HEK293 (cell line): ENCODE data around the gene SPATA1.
A peak's percentile ranks its signal among the peaks of the same experiment; 100 is the strongest.

Experiments used
- CTCF ChIA-PET: fragments of 350-600 bp; formaldehyde crosslinking; extraction: SDS; loops from one replicate; lab custom pipeline; 2021; ENCODE audit warnings: antibody characterized with exemption; lab: Yijun Ruan, JAX
- POLR2A ChIA-PET: fragments of 300-600 bp; formaldehyde crosslinking; extraction: SDS; loops from one replicate; lab custom pipeline; 2020; ENCODE audit warnings: antibody characterized with exemption, inconsistent platforms; lab: Yijun Ruan, JAX
- H3K27ac ChIP-seq: fragments of 200-500 bp; sonication (Bioruptor generic); 2 replicates; pipeline ENCODE4 v1.5.1; 2014; ENCODE audit warnings: low read depth, low read length, control low read depth, inconsistent platforms; ENCODE audit errors: extremely low read depth
- H3K36me3 ChIP-seq, 2 experiments: fragments of 200-500 bp in 1 of 2; sonication (Bioruptor generic) in 1 of 2; 1 replicate in 1 of 2; 2 replicates in 1 of 2; pipeline ENCODE4 v1.5.1; 2014 to 2017; ENCODE audit warnings: inconsistent platforms in 2 of 2, low read length in 2 of 2; ENCODE audit not compliant: control insufficient read depth in 2 of 2, insufficient read depth in 1 of 2
- H3K4me1 ChIP-seq: fragments of 200-500 bp; sonication (Bioruptor generic); 2 replicates; pipeline ENCODE4 v1.5.1; 2014; ENCODE audit warnings: mild to moderate bottlenecking, low read length, inconsistent platforms; ENCODE audit not compliant: control insufficient read depth, insufficient read depth
- H3K4me3 ChIP-seq: 2 replicates; pipeline ENCODE4 v1.5.1; 2011; ENCODE audit warnings: low read depth, mild to moderate bottlenecking, control low read depth, low read length, moderate library complexity
- H3K9me3 ChIP-seq: fragments of 200-500 bp; sonication (Bioruptor generic); 2 replicates; pipeline ENCODE4 v1.5.1; 2014; ENCODE audit warnings: low read depth, low read length, inconsistent platforms; ENCODE audit not compliant: control insufficient read depth, insufficient read depth
- HOXC10 ChIP-seq: sonication (generic); formaldehyde crosslinking; IDR thresholded peaks from 2 replicates; pipeline ENCODE4 v1.8.1; 2023; ENCODE audit warnings: mild to moderate bottlenecking, missing genetic modification reagents
- HOXD13 ChIP-seq: sonication (generic); formaldehyde crosslinking; IDR thresholded peaks from 2 replicates; pipeline ENCODE4 v1.8.0; 2022; ENCODE audit warnings: missing genetic modification reagents, borderline replicate concordance
- RBAK ChIP-seq: fragments of 450-650 bp; formaldehyde crosslinking; IDR thresholded peaks from 2 replicates; pipeline ENCODE4 v1.5.1; 2016; ENCODE audit warnings: missing biosample characterization, missing genetic modification characterization
- ZBTB20 ChIP-seq: fragments of 450-650 bp; formaldehyde crosslinking; IDR thresholded peaks from 2 replicates; pipeline ENCODE4 v1.5.1; 2016; ENCODE audit warnings: missing biosample characterization, missing genetic modification characterization
- ZFHX2 ChIP-seq: fragments of 450-650 bp; formaldehyde crosslinking; conservative IDR thresholded peaks from 2 replicates; pipeline ENCODE4 v1.5.1; 2016; ENCODE audit warnings: missing biosample characterization, missing genetic modification characterization
- ZNF146 ChIP-seq: fragments of 450-650 bp; formaldehyde crosslinking; IDR thresholded peaks from 2 replicates; pipeline ENCODE4 v1.5.1; 2016; ENCODE audit warnings: missing biosample characterization, missing genetic modification characterization
- ZNF169 ChIP-seq: fragments of 450-650 bp; formaldehyde crosslinking; IDR thresholded peaks from 2 replicates; pipeline ENCODE4 v1.5.1; 2016; ENCODE audit warnings: missing biosample characterization, missing genetic modification characterization
- ZNF202 ChIP-seq: fragments of 450-650 bp; formaldehyde crosslinking; IDR thresholded peaks from 2 replicates; pipeline ENCODE4 v1.5.1; 2016; ENCODE audit warnings: missing biosample characterization, missing genetic modification characterization, borderline replicate concordance
- ZNF223 ChIP-seq: fragments of 450-650 bp; formaldehyde crosslinking; IDR thresholded peaks from 2 replicates; pipeline ENCODE4 v1.5.1; 2016; ENCODE audit warnings: missing biosample characterization, missing genetic modification characterization
- ZNF24 ChIP-seq: fragments of 450-650 bp; formaldehyde crosslinking; IDR thresholded peaks from 2 replicates; pipeline ENCODE4 v1.5.1; 2016; ENCODE audit warnings: missing biosample characterization, missing genetic modification characterization
- ZNF302 ChIP-seq: fragments of 450-650 bp; formaldehyde crosslinking; IDR thresholded peaks from 2 replicates; pipeline ENCODE4 v1.5.1; 2016; ENCODE audit warnings: missing biosample characterization, missing genetic modification characterization, low read depth
- ZNF354C ChIP-seq: fragments of 450-650 bp; formaldehyde crosslinking; IDR thresholded peaks from 2 replicates; pipeline ENCODE4 v1.5.1; 2016; ENCODE audit warnings: missing biosample characterization, missing genetic modification characterization, low read depth, borderline replicate concordance
- ZNF416 ChIP-seq: fragments of 450-650 bp; formaldehyde crosslinking; IDR thresholded peaks from 2 replicates; pipeline ENCODE4 v1.5.1; 2016; ENCODE audit warnings: missing biosample characterization, missing genetic modification characterization
- ZNF558 ChIP-seq: fragments of 450-650 bp; formaldehyde crosslinking; IDR thresholded peaks from 2 replicates; pipeline ENCODE4 v1.5.1; 2016; ENCODE audit warnings: missing biosample characterization, missing genetic modification characterization
- ZNF792 ChIP-seq: fragments of 450-650 bp; formaldehyde crosslinking; IDR thresholded peaks from 2 replicates; pipeline ENCODE4 v1.5.1; 2016; ENCODE audit warnings: missing biosample characterization, missing genetic modification characterization
- TF ChIP-seq, protein P1 (sequence below): fragments of 450-650 bp; formaldehyde crosslinking; IDR thresholded peaks from 2 replicates; pipeline ENCODE4 v1.5.1; 2016; ENCODE audit warnings: missing biosample characterization, missing genetic modification characterization
- TF ChIP-seq, protein P2 (sequence below): fragments of 450-650 bp; formaldehyde crosslinking; IDR thresholded peaks from 2 replicates; pipeline ENCODE4 v1.5.1; 2016; ENCODE audit warnings: missing biosample characterization, missing genetic modification characterization
- TF ChIP-seq, protein P3 (sequence below): fragments of 450-650 bp; formaldehyde crosslinking; IDR thresholded peaks from 2 replicates; pipeline ENCODE4 v1.5.1; 2016; ENCODE audit warnings: missing biosample characterization, missing genetic modification characterization
- TF ChIP-seq, protein P4 (sequence below): fragments of 450-650 bp; formaldehyde crosslinking; IDR thresholded peaks from 2 replicates; pipeline ENCODE4 v1.5.1; 2016; ENCODE audit warnings: missing biosample characterization, missing genetic modification characterization

Gene SPATA1

DNA sequence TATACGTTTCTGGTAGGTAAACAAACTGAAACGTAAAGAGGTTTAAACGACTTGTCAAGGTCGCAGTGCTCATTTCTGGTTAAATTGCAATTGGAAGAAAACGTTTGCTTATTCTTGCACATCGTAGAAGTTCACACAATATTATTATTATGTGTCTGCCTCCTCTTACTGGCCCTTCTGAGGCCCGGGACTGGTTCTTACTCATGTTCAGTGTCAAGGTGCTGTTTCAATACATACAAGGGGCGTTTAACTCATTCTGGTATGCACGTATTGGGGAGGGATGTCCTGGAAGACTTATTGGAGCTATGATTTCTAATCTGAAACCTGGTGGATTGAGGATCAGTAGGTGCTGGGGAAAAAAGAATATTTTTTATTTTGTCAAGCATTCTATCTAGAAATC is 26.2 kb upstream of the SPATA1 start:
- POLR2A ChIA-PET, result interaction anchor here (0.7 to 1.9 kb wide), 3 partner anchors 10 to 94 kb away, joined by 3 to 6 read pairs (median 4); partner anchors contain the start of genes CTBS and SPATA1
- CTCF ChIA-PET, result interaction anchor here (0.6 to 1.4 kb wide), 7 partner anchors 24 to 273 kb away, joined by 3 to 5 read pairs (median 3); no protein-coding TSS in a partner anchor
- H3K27ac ChIP-seq, result no peak overlapping the region
- H3K36me3 ChIP-seq, result peaks cover 16 to 40% of the 10 kb centered on the region in 2 experiments
- TF ChIP-seq RBAK (tag by site-specific recombination) (no peak), HOXC10 (no peak), ZNF302 (no peak), ZNF354C (tag by site-specific recombination) (no peak), ZNF416 (tag by site-specific recombination) (no peak), ZNF202 (tag by site-specific recombination) (no peak), ZNF146 (no peak), ZFHX2 (no peak), ZNF169 (tag by site-specific recombination) (no peak), HOXD13 (CRISPR knock-in tag) (no peak), ZNF792 (tag by site-specific recombination) (no peak), ZNF558 (no peak), ZBTB20 (tag by site-specific recombination) (no peak), ZNF24 (tag by site-specific recombination) (no peak), ZNF223 (tag by site-specific recombination) (no peak)
- TF ChIP-seq, protein P1, sequence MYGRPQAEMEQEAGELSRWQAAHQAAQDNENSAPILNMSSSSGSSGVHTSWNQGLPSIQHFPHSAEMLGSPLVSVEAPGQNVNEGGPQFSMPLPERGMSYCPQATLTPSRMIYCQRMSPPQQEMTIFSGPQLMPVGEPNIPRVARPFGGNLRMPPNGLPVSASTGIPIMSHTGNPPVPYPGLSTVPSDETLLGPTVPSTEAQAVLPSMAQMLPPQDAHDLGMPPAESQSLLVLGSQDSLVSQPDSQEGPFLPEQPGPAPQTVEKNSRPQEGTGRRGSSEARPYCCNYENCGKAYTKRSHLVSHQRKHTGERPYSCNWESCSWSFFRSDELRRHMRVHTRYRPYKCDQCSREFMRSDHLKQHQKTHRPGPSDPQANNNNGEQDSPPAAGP (tag by site-specific recombination), result no peak
- TF ChIP-seq, protein P2, sequence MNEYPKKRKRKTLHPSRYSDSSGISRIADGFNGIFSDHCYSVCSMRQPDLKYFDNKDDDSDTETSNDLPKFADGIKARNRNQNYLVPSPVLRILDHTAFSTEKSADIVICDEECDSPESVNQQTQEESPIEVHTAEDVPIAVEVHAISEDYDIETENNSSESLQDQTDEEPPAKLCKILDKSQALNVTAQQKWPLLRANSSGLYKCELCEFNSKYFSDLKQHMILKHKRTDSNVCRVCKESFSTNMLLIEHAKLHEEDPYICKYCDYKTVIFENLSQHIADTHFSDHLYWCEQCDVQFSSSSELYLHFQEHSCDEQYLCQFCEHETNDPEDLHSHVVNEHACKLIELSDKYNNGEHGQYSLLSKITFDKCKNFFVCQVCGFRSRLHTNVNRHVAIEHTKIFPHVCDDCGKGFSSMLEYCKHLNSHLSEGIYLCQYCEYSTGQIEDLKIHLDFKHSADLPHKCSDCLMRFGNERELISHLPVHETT (tag by site-specific recombination), result no peak
- TF ChIP-seq, protein P3, sequence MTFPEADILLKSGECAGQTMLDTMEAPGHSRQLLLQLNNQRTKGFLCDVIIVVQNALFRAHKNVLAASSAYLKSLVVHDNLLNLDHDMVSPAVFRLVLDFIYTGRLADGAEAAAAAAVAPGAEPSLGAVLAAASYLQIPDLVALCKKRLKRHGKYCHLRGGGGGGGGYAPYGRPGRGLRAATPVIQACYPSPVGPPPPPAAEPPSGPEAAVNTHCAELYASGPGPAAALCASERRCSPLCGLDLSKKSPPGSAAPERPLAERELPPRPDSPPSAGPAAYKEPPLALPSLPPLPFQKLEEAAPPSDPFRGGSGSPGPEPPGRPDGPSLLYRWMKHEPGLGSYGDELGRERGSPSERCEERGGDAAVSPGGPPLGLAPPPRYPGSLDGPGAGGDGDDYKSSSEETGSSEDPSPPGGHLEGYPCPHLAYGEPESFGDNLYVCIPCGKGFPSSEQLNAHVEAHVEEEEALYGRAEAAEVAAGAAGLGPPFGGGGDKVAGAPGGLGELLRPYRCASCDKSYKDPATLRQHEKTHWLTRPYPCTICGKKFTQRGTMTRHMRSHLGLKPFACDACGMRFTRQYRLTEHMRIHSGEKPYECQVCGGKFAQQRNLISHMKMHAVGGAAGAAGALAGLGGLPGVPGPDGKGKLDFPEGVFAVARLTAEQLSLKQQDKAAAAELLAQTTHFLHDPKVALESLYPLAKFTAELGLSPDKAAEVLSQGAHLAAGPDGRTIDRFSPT, result no peak
- TF ChIP-seq, protein P4, sequence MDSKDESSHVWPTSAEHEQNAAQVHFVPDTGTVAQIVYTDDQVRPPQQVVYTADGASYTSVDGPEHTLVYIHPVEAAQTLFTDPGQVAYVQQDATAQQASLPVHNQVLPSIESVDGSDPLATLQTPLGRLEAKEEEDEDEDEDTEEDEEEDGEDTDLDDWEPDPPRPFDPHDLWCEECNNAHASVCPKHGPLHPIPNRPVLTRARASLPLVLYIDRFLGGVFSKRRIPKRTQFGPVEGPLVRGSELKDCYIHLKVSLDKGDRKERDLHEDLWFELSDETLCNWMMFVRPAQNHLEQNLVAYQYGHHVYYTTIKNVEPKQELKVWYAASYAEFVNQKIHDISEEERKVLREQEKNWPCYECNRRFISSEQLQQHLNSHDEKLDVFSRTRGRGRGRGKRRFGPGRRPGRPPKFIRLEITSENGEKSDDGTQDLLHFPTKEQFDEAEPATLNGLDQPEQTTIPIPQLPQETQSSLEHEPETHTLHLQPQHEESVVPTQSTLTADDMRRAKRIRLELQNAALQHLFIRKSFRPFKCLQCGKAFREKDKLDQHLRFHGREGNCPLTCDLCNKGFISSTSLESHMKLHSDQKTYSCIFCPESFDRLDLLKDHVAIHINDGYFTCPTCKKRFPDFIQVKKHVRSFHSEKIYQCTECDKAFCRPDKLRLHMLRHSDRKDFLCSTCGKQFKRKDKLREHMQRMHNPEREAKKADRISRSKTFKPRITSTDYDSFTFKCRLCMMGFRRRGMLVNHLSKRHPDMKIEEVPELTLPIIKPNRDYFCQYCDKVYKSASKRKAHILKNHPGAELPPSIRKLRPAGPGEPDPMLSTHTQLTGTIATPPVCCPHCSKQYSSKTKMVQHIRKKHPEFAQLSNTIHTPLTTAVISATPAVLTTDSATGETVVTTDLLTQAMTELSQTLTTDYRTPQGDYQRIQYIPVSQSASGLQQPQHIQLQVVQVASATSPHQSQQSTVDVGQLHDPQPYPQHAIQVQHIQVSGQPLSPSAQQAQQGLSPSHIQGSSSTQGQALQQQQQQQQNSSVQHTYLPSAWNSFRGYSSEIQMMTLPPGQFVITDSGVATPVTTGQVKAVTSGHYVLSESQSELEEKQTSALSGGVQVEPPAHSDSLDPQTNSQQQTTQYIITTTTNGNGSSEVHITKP (tag by site-specific recombination), result no peak
- TF ChIP-seq, all 188 proteins: peak for 0
- no peaks in the 10 kb centered on the region for H3K4me1 ChIP-seq
- H3K9me3 ChIP-seq, result no peaks in the 10 kb centered on the region
- peak overlapping the region; percentile 82 for H3K4me3 ChIP-seq
